CD4-positive, alpha-beta T cell treated with Interleukin-17A for 1 hour (primary cell): ENCODE measurements around the gene MIXL1.
"Not testable (repeated sequence)": the region's sequence is repeated elsewhere in the genome, so short reads cannot be mapped to it uniquely, and the experiment has no call there.

Source experiments
- DNase-seq: peaks from one replicate; pipeline ENCODE4 v3.0.0-alpha.2; 2020

Gene MIXL1

DNA sequence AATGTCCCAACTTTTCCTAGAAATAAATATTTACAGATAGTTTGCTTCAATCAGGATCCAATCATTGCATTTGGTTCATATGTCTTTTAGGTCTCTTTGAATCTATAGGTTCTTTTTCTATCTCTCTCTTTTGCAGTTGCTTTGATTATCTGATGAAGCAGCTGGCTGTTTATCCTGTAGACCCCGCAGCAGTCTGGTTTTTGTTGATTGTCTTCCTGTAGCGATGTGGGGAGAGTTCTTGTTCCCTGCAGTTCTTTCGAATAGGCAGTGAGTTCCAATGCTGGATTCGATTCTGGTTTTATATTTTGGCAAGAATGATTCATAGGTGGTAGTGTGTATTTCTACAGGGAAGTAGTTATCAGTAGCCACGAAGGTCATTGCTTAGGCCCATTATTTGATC, 7.4 kb upstream of the MIXL1 start:
- DNase-seq: no peak

- no peak for DNase-seq
Observed at GRCh38 chr1:226217273-226217672, 6.2 kb upstream of the MIXL1 start.

- no peak for DNase-seq
Observed at GRCh38 chr1:226220473-226221189, 2.8 kb upstream of the MIXL1 start.

- DNase-seq: no peak
Observed at GRCh38 chr1:226222686-226223085, 778 bp upstream of the MIXL1 start.

GRCh38 chr1:226223786-226224244, 351 bp downstream of the MIXL1 start:
- DNase-seq: peak; percentile 2

GRCh38 chr1:226226601-226227000, 3.1 kb downstream of the MIXL1 start:
- no peak for DNase-seq

GRCh38 chr1:226233293-226233692, 9.8 kb downstream of the MIXL1 start:
- no peak for DNase-seq

GRCh38 chr1:226233806-226234205, 10.3 kb downstream of the MIXL1 start:
- DNase-seq: no peak

DNA sequence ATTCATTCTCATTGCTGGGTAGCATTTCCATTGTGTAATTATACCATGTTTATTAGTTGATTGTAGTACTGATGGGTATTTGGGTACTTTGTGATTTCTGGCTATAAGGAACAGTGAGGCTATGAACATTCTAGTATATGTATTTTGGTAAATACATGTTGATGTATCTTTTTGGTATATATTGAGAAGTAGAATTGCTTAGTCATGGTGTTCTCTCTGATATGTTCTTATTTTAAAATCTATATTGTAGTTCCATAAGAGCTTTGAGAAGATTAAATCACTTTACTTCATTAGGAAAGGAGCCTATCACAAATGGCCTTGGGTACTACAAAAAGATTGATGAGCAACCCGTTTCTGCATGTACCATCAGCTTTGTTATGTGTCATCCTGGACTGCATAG, 13.4 kb downstream of the MIXL1 start:
- DNase-seq: no peak

DNA sequence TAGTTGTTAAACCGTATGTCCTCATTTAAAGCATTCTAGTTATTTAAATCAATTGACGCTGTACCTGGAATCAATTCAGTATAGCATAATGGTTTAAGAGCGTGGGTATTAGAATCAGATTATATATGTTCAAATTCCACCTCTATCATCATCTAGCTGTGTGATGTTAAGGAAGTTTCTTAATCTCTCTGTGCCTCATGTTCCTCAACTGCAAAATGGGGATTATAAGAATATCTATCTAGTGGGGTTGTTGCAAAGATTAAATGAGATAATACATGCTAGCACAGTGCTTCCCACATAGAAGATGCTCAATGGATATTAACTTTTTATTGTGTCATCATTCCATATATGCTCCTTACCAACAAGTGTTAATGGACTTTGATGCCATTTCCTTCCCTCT, 16.0 kb downstream of the MIXL1 start:
- no peak for DNase-seq

GRCh38 chr1:226248091-226248490, 24.6 kb downstream of the MIXL1 start:
- DNase-seq: no peak

- no peak for DNase-seq
Observed at GRCh38 chr1:226248796-226249195, 25.3 kb downstream of the MIXL1 start.

DNA sequence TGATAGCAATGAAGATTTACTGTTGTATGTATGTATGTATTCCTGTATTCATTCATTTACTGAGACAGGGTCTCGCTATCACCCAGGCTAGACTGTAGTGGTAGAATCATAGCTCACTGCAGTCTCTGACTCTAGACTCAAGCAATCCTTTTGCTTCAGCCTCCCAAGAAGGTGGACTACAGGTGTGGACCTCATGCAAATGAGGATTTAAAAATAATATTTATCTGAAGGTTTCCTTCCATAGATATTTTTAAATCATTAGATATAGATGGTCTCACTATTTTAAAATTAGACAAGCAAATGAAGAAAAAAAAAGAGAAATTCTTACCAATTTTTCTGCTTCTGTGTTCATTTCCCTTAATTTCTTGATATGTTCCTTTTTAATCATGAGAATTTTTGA, 27.0 kb downstream of the MIXL1 start:
- no peak for DNase-seq

DNA sequence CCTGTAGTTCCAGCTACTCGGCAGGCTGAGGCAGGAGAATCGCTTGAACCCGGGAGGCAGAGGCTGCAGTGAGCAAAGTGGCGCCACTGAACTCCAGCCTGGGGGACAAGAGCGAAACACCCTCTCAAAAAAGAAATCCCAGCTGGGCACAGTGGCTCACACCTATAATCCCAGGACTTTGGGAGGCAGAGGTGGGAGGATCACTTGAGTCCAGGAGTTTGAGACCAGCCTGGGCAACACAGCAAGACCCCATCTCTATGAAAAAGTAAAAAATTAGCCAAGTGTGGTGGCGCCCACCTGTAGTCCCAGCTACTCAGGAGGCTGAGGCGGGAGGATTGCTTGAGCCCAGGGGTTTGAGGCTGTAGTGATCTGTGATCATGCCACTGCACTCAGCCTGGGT, 29.4 kb downstream of the MIXL1 start:
- not testable (repeated sequence) for DNase-seq

DNA sequence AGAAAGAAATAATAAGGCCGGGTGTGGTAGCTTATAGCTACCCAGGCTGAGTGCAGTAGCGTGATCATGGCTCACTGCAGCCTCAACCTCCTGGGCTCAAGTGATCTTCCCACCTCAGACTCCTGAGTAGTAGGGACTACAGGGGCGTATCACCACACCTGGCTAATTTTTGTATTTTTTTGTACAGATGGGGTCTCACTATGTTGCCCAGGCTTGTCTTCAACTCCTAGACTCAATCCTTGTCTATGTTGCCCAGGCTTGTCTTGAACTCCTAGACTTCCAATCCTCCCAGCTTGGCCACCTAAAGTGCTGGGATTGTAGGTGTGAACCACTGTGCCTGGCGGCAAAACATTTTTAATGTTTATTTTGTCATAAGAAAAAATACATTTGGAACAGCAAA, 30.5 kb downstream of the MIXL1 start:
- no peak for DNase-seq

DNA sequence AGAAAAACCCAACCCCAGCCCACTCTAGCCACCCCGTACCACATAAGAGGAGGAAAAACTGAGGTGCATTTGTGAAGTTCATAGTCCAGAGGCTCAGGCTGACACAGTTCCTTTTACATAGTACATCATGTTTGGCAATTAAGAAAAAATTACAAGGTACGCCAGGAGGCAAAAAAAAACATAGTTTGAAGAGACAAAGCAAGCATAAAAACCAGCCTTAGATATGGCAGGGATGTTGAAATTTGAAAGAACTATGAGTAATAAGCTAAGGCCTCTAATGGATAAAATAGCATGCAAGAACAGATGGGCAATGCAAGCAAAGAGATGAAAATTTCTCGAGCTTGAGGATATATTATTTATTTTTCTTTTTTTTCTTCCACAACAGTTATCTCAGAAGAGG, 31.9 kb downstream of the MIXL1 start:
- no peak for DNase-seq

DNA sequence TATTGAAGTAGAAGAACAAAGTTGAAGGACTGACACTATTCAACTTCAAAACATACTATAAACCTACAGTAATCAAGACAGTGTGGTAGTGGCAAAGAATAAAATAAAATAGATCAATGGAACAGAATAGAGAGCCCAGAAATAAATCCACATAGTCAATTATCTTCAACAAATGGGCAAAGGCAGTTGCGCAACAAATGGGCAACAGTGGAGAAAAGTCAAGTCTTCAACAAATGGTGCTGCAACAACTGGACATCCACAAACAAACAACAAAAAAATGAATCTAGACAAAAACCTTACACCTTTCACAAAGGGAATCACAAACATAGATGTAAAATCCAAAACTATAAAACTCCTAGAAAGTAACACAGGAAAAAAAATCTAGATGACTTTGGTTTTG, 38.4 kb downstream of the MIXL1 start:
- no peak for DNase-seq

DNA sequence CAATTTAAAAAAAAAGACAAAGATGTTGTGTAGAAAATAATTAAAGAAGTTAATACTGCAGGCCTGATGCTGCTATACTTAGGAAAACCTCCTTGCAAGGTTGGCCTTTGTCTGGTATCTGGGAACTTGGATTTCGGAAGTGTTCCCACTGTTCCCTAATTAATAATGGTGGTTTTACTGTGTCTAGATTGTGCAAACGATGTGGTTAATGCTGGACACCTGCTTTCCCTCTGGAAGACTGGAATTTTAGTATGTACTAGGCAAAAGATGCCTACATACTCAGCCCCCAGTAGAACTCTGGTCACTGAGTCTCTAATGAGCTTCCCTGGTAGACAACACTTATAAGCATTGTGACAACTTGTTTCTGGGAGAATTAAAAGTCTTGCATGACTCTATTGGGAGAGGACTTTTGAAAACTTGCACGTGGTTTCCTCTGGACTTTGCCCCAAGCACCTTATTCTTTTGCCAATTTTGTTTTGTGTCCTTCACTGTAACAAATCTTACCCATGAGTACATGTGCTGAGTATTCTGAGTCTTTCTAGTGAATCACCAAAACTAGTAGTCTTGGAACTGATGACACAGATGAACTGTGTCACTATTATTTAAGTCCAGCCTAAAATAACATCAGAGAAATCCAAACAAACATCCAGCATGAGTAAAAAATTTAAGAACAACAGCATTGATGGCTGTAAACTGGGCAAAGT, 45.1 kb downstream of the MIXL1 start:
- no peak for DNase-seq

DNA sequence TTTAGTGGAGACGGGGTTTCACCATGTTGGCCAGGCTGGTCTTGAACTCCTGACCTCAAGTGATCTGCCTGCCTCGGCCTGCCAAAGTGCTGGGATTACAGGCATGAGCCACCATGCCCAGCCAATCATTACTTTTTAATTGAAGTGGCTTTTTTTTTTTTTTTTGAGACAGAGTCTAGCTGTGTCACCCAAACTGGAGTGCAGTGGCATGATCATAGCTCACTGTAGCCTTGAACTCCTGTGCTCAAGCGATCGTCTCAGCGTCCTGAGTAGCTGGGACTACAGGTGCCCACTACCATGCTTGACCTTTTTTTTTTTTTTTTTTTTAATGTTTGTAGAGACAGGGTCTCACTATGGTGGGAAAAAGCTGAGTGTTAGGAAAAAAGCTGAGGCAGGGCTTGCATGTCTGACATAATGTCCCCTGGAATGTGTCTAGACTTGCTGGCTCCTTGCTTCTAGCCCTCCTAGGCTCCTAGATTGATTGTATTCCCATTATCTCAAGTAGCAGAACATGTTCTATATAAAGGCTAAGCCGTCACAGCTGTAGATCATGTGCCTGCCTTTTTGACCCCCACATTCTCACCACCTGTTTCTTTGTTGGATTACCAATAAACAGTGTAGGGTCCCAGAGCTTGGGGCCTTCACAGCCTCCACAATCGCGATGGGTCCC, 48.9 kb downstream of the MIXL1 start:
- not testable (repeated sequence) for DNase-seq

DNA sequence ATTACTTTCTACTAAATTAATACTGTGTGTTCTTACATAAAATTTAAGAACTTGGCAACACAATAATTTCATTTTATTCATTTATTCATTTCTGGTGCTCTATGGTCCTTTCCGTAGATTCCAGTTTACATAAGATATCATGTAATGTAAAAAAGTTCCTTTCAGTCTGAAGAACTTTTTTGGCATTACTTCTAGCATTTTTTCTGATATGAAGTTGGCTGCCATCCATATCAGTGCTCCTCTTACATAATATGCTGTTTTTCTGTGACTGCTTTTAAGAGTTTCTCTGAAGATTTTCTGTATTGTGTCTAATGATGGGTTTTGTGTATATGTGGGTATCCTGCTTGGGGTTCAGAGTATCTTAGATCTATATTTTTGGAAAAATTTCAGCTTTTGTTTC, 50.7 kb downstream of the MIXL1 start:
- DNase-seq: no peak

- no peak for DNase-seq
Observed at GRCh38 chr1:226276077-226276682, 52.7 kb downstream of the MIXL1 start.
